ENCODE data around the gene TUBB4A. TPM values are rescaled to one million over a fixed set of nuclear protein-coding genes. Genes with fewer than 3 reads are reported as not detected.
A peak's percentile ranks its signal among the peaks of the same experiment; 100 is the strongest.
"Not testable (repeated sequence)": the region's sequence is repeated elsewhere in the genome, so short reads cannot be mapped to it uniquely, and the experiment has no call there.

The TUBB4A gene
- total and polyA plus RNA-seq, 3 experiments from 2014 or later, result 5.9 to 8.9 (median 7.1) TPM

DNA sequence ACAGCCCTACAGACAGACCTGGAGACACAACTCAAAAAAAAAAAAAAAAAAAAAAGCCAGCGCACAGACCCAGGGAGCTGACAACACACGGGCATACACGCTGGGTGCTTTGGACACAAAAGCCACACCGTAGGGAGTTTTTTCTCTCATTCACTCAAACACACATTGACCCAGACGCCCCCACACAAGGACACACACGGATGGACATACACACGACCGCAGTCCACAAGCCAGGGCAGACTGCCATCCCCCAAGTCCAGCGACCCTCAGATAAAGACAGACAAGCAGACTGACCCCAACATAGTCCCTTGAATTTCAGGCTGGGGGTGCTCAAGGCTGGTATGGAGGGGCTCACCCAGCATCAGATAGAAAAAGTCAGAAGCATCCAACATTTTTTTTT is 12.0 kb upstream of the TUBB4A start:
- Histone ChIP-seq H3K4me3 (ENCODE audit: low read length) (no peak overlapping the region), H3K27ac (ENCODE audit: low read depth, low read length) (no peak overlapping the region), H3K9me3 (ENCODE audit: low read length) (no peaks in the 10 kb centered on the region), H3K4me1 (ENCODE audit: insufficient read depth, low read length) (peaks cover 15% of the 10 kb centered on the region), H3K36me3 (ENCODE audit: insufficient read depth, low read length) (no peaks in the 10 kb centered on the region), H3K27me3 (ENCODE audit: insufficient read depth, low read length, poor library complexity, severe bottlenecking) (no peaks in the 10 kb centered on the region)
- Mint-ChIP-seq H3K9me3 (no peaks in the 10 kb centered on the region), H3K4me1 (peaks cover 26 to 29% (median 27%) of the 10 kb centered on the region in 3 donors), H3K4me3 (peak overlapping the region in 3 of 7 donors; percentile 30 to 32 (median 32)), H3K27ac (peak overlapping the region in 3 of 8 donors; percentile 64 to 86 (median 73)), H3K27me3 (no peaks in the 10 kb centered on the region), H3K36me3 (peaks cover 0 to 3% (median 0%) of the 10 kb centered on the region in 3 donors)
- CTCF ChIA-PET, result no interaction called here
- no peak for DNase-seq
- POLR2A ChIA-PET, result no interaction called here

DNA sequence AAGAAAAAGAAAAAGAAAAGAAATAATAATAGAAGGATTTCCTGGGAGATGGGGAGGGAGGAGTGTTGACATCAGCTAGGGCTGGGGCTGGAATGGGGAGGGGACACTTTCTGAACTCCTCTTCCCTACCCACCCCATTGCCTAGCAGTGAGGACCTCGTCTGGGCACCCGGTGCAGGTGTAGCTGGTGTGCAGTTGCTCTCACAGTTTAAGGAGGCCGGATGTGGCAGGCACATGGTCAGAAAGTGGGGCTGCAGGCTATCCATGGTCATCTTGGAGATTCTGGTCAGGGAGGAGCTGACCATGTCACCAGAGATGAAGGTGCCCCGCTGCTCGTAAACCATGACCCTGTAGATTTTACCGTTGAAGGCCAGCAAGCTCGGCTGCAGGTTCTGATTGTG is 8.5 kb upstream of the TUBB4A start:
- H3K9me3 Mint-ChIP-seq, result no peaks in the 10 kb centered on the region
- CTCF ChIA-PET, result no interaction called here
- no peak overlapping the region for H3K27ac ChIP-seq (ENCODE audit: low read depth, low read length)
- POLR2A ChIA-PET, result no interaction called here
- DNase-seq, result no peak
- no peaks in the 10 kb centered on the region for H3K36me3 Mint-ChIP-seq
- H3K4me1 Mint-ChIP-seq, result peaks cover 0 to 3% (median 0%) of the 10 kb centered on the region in 3 donors
- H3K27me3 Mint-ChIP-seq, result no peaks in the 10 kb centered on the region
- no peaks in the 10 kb centered on the region for H3K36me3 ChIP-seq (ENCODE audit: insufficient read depth, low read length)
- no peaks in the 10 kb centered on the region for H3K9me3 ChIP-seq (ENCODE audit: low read length)
- H3K27me3 ChIP-seq (ENCODE audit: insufficient read depth, low read length, poor library complexity, severe bottlenecking), result no peaks in the 10 kb centered on the region
- no peak overlapping the region for H3K4me3 Mint-ChIP-seq
- H3K4me3 ChIP-seq (ENCODE audit: low read length), result no peak overlapping the region
- no peaks in the 10 kb centered on the region for H3K4me1 ChIP-seq (ENCODE audit: insufficient read depth, low read length)
- H3K27ac Mint-ChIP-seq, result peak overlapping the region in 1 of 8 donors; percentile 75

DNA sequence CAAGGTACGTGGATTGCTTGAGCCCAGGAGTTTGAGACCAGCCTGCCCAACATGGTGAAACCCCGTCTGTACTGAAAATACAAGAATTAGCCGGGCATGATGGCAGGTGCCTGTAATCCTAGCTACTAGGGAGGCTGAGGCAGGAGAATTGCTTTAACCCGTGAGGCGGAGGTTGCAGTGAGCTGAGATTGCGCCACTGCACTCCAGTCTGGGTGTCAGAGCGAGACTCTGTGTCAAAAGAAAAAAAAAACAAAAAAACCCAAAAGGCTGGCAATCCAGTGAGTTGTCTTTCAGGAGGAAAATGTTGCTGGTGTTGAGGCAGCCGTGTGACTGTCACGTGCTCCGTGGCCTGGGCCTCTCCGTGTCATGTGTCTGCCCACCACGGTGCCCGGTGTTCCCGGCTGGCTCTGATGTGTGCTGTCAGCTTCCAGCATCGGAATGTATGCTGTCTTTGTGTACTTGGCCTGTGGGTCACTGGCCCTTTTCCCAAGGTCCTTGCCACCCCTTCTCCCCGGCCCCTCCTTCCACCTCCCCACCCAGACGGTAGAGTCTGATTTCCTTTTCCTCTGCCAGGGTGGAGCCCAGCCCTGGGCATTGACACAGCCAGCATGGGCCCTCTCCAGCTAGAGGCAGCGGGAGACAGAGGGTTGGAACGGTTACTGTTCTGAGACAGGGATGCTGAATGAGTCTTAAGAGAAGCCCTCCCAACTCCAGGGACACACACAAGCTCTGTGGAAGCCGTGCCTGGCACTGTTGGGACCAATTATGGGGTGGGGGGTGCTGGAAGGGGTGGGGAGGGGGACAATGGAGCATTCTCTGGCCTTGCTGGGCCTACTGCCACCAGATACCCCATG is 7.2 kb upstream of the TUBB4A start:
- peaks cover 0 to 2% of the 10 kb centered on the region in 2 donors for H3K27me3 Mint-ChIP-seq
- peaks cover 4% of the 10 kb centered on the region for H3K4me1 ChIP-seq (ENCODE audit: insufficient read depth, low read length)
- no peaks in the 10 kb centered on the region for H3K27me3 ChIP-seq (ENCODE audit: insufficient read depth, low read length, poor library complexity, severe bottlenecking)
- no peaks in the 10 kb centered on the region for H3K36me3 ChIP-seq (ENCODE audit: insufficient read depth, low read length)
- CTCF ChIA-PET, result no interaction called here
- no peaks in the 10 kb centered on the region for H3K9me3 ChIP-seq (ENCODE audit: low read length)
- H3K27ac Mint-ChIP-seq, result peak overlapping the region in 1 of 8 donors; percentile 93
- H3K36me3 Mint-ChIP-seq, result no peaks in the 10 kb centered on the region
- no peak overlapping the region for H3K4me3 ChIP-seq (ENCODE audit: low read length)
- H3K9me3 Mint-ChIP-seq, result no peaks in the 10 kb centered on the region
- no peak overlapping the region for H3K27ac ChIP-seq (ENCODE audit: low read depth, low read length)
- peaks cover 4 to 7% (median 6%) of the 10 kb centered on the region in 3 donors for H3K4me1 Mint-ChIP-seq
- POLR2A ChIA-PET, result no interaction called here
- no peak overlapping the region for H3K4me3 Mint-ChIP-seq
- no peak for DNase-seq

DNA sequence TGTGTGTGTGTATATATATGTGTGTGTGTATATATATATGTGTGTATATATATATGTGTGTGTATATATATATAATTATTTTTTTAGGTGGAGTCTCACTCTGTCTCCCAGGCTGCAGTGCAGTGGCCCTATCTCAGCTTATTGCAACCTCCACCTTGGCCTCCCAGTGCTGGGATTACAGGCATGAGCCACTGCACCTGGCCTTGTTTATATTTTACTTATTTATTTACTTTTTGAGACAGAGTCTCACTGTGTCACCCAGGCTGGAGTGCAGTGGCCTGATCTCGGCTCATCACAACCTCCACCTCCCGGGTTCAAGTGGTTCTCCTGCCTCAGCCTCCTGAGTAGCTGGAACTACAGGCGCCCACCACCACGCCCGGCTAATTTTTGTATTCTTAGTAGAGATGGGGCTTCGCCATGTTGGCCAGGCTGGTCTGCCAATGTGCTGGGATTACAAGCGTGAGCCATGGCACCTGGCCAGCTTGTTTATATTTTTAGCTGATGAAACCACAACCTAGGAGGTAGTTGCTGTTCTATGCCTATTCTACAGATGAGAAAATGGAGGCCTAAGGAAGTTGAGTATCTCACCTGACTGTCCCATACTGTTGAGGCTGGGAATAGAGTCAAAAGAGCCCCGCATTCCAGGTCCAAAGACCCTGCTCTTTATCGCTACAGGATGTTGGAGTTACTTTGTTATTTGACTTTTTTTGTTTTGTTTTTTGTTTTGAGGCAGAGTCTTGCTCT is 6.1 kb upstream of the TUBB4A start:
- not testable (repeated sequence) for H3K36me3 Mint-ChIP-seq; H3K27ac Mint-ChIP-seq; H3K27me3 ChIP-seq (ENCODE audit: insufficient read depth, low read length, poor library complexity, severe bottlenecking); H3K4me1 Mint-ChIP-seq; H3K4me3 ChIP-seq (ENCODE audit: low read length); H3K27ac ChIP-seq (ENCODE audit: low read depth, low read length); H3K36me3 ChIP-seq (ENCODE audit: insufficient read depth, low read length); H3K27me3 Mint-ChIP-seq; DNase-seq; H3K9me3 Mint-ChIP-seq; H3K4me1 ChIP-seq (ENCODE audit: insufficient read depth, low read length); H3K4me3 Mint-ChIP-seq; H3K9me3 ChIP-seq (ENCODE audit: low read length)
- CTCF ChIA-PET, result interaction anchor here (1.1 kb wide), 2 partner anchors 27 to 355 kb away, joined by 3 to 4 read pairs; partner anchors contain the start of gene DENND1C
- POLR2A ChIA-PET, result interaction anchor here (0.6 kb wide), 1 partner anchor 142 kb away, joined by 4 read pairs; no protein-coding TSS in a partner anchor

DNA sequence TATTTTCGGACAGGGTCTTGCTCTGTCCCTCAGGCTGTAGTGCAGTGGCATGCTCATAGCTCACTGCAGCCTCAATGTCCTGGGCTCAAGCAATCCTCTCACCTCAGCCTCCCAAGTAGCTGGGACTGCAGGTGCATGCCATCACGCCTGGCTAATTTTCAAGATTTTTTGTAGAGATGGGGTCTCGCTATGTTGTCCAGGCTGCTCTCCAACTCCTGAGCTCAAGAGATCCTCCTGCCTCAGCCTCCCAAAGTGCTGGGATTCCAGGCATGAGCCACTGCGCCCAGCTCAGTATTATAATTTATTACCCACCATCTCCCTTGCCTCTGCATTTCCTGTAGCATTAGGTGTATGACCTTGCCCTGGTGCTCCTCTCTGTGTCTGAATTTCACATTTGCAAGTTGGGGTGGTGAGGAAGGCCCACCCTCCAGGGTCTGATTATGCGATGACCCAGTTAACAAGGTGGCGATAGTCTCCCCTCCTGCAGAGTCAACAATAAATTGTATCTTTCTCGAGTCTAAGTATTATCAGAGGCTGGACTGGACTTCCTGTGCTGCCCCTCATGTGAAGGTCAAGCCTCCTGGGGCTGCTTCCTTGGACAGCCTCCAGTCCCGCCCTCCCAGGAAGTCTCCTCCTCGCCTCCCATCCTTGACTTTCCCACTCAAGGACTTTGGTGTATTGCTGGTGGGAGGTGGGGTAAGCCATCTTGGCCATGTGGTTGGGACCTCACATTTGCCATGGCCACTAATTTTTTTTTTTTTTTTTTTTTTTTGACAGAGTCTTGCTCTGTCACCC is 1.5 kb upstream of the TUBB4A start:
- Mint-ChIP-seq H3K4me1 (peaks cover 14 to 36% (median 15%) of the 10 kb centered on the region in 3 donors), H3K27me3 (peaks cover 0 to 5% of the 10 kb centered on the region in 2 donors), H3K36me3 (peaks cover 0 to 5% (median 1%) of the 10 kb centered on the region in 3 donors), H3K9me3 (peaks cover 0 to 2% (median 0%) of the 10 kb centered on the region in 5 donors), H3K4me3 (peak overlapping the region in 6 of 7 donors; percentile 33 to 84 (median 62)), H3K27ac (peak overlapping the region in 2 of 8 donors; percentile 33 to 83)
- H3K36me3 ChIP-seq (ENCODE audit: insufficient read depth, low read length), result no peaks in the 10 kb centered on the region
- peaks cover 3% of the 10 kb centered on the region for H3K27me3 ChIP-seq (ENCODE audit: insufficient read depth, low read length, poor library complexity, severe bottlenecking)
- DNase-seq, result no peak
- ChIA-PET CTCF (interaction anchor here (0.9 to 1.3 kb wide), 4 partner anchors 13 to 359 kb away, joined by 3 to 5 read pairs (median 4); no protein-coding TSS in a partner anchor), POLR2A (interaction anchor here (0.7 to 0.9 kb wide), 2 partner anchors 43 to 111 kb away, joined by 3 to 5 read pairs; partner anchors contain the start of gene GTF2F1)
- no peak overlapping the region for H3K4me3 ChIP-seq (ENCODE audit: low read length)
- H3K9me3 ChIP-seq (ENCODE audit: low read length), result no peaks in the 10 kb centered on the region
- no peak overlapping the region for H3K27ac ChIP-seq (ENCODE audit: low read depth, low read length)
- H3K4me1 ChIP-seq (ENCODE audit: insufficient read depth, low read length), result peaks cover 8% of the 10 kb centered on the region

DNA sequence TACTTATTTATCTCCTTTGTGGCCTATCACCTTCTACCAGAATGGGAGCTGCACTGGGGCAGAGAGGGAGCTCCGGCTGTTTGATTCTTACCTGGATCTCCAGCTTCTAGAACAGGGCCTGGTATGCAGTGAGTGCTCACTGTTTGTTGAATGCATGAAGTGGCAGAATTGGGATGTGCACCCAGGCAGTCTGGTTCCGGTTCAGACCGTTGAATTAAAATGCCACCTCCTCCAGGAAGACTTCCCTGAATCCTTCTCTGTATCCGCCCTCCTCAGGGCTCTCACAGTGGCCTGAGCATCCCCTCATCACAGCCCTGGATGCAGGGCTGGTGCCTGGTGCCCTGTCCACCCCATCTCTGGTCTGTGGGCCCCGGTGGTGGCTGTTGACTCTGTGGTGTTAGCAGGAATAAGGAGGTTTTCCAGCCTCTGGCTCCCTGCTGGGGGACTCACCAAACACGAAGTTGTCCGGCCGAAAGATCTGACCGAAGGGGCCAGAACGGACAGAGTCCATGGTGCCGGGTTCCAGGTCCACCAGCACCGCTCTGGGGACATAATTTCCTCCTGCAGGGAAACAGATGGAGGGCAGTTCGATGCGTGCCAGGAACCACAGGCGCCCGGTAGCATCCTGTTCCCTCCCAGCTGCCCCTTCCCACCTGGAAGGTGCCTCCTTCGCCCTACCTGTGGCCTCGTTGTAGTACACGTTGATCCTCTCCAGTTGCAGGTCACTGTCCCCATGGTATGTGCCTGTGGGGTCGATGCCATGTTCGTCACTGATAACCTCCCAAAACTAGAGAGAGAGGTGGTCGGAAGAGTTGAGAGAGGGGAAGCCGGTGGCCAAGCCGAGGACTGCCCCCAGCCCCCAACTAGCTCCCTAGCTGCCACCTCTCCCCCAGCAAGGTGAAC is 1.0 kb downstream of the TUBB4A start:
- no peaks in the 10 kb centered on the region for H3K9me3 ChIP-seq (ENCODE audit: low read length)
- peaks cover 0 to 5% of the 10 kb centered on the region in 2 donors for H3K27me3 Mint-ChIP-seq
- H3K9me3 Mint-ChIP-seq, result peaks cover 0 to 2% (median 0%) of the 10 kb centered on the region in 5 donors
- no peaks in the 10 kb centered on the region for H3K36me3 ChIP-seq (ENCODE audit: insufficient read depth, low read length)
- H3K4me3 ChIP-seq (ENCODE audit: low read length), result peak overlapping the region; percentile 37
- peak overlapping the region; percentile 78 to 91 (median 84) for H3K4me3 Mint-ChIP-seq
- no peak overlapping the region for H3K27ac ChIP-seq (ENCODE audit: low read depth, low read length)
- CTCF ChIA-PET, result interaction anchor here (0.7 to 2.6 kb wide), 3 partner anchors 16 to 68 kb away, joined by 4 to 6 read pairs (median 6); partner anchors contain the start of gene DENND1C
- H3K4me1 Mint-ChIP-seq, result peaks cover 14 to 41% (median 16%) of the 10 kb centered on the region in 3 donors
- POLR2A ChIA-PET, result interaction anchor here (0.7 to 1.2 kb wide), 2 partner anchors 20 to 311 kb away, joined by 4 to 6 read pairs; partner anchors contain the start of gene DENND1C
- peaks cover 0 to 6% (median 1%) of the 10 kb centered on the region in 3 donors for H3K36me3 Mint-ChIP-seq
- H3K4me1 ChIP-seq (ENCODE audit: insufficient read depth, low read length), result peaks cover 8% of the 10 kb centered on the region
- peak overlapping the region in 5 of 8 donors; percentile 14 to 69 (median 54) for H3K27ac Mint-ChIP-seq
- H3K27me3 ChIP-seq (ENCODE audit: insufficient read depth, low read length, poor library complexity, severe bottlenecking), result peaks cover 3% of the 10 kb centered on the region
- no peak for DNase-seq

All from CD8-positive, alpha-beta memory T cell (primary cell).